ENCODE data around the gene DENND1A. TPM values are rescaled to one million over a fixed set of nuclear protein-coding genes. Genes with fewer than 3 reads are reported as not detected.
"Not testable (repeated sequence)": the region's sequence is repeated elsewhere in the genome, so short reads cannot be mapped to it uniquely, and the experiment has no call there.

The DENND1A gene
- 10 to 100 TPM; 22.8 to 24.4 TPM for total RNA-seq
- long read RNA-seq, donor 1, partial matches to known transcripts = 0 of 11 reads
- long read RNA-seq, donor 1, other reads (novel, unspliced or antisense) = 11 of 11 reads
- long read RNA-seq, donor 2, partial matches to known transcripts = 1 of 40 reads
- long read RNA-seq, donor 2, other reads (novel, unspliced or antisense) = 38 of 40 reads

- peak; percentile 97 for DNase-seq (ENCODE audit: low spot score)
- intact Hi-C loops (cut with DNase I) = no loop called here
Measured at GRCh38 chr9:123929870-123930831, at the start of gene DENND1A. TSS of gene DENND1A (minus strand) at chr9:123930126. CDS start at chr9:123929905, 221 bp downstream.

GRCh38 chr9:123978981-123979380, 49.1 kb upstream of the DENND1A start:
- no peak for DNase-seq (ENCODE audit: low spot score)
- intact Hi-C loops (cut with DNase I) = no loop called here

- intact Hi-C loops (cut with DNase I); DNase-seq (ENCODE audit: low spot score): not testable (repeated sequence)
Measured at GRCh38 chr9:123976579-123976978, 46.7 kb upstream of the DENND1A start.

GRCh38 chr9:123975871-123976270, 45.9 kb upstream of the DENND1A start:
- intact Hi-C loops (cut with DNase I) = no loop called here
- DNase-seq (ENCODE audit: low spot score) = no peak

GRCh38 chr9:123974471-123974870, 44.5 kb upstream of the DENND1A start:
- intact Hi-C loops (cut with DNase I) = no loop called here
- DNase-seq (ENCODE audit: low spot score) = peak; percentile 37

- DNase-seq (ENCODE audit: low spot score) = no peak
- intact Hi-C loops (cut with DNase I) = no loop called here
Measured at GRCh38 chr9:123973590-123974223, 43.8 kb upstream of the DENND1A start.

GRCh38 chr9:123972618-123973017, 42.7 kb upstream of the DENND1A start:
- intact Hi-C loops (cut with DNase I) = no loop called here
- DNase-seq (ENCODE audit: low spot score) = no peak

- intact Hi-C loops (cut with DNase I) = no loop called here
- no peak for DNase-seq (ENCODE audit: low spot score)
Measured at GRCh38 chr9:123967323-123967722, 37.4 kb upstream of the DENND1A start.

GRCh38 chr9:123965801-123966686, 36.1 kb upstream of the DENND1A start:
- DNase-seq (ENCODE audit: low spot score) = no peak

GRCh38 chr9:123964761-123965160, 34.8 kb upstream of the DENND1A start:
- intact Hi-C loops (cut with DNase I) = no loop called here

More at GRCh38 chr9:123965801-123966686, 36.1 kb upstream of the DENND1A start:
- intact Hi-C loops (cut with DNase I) = no loop called here

GRCh38 chr9:123960965-123961364, 31.0 kb upstream of the DENND1A start:
- intact Hi-C loops (cut with DNase I) = no loop called here
- no peak for DNase-seq (ENCODE audit: low spot score)

More at GRCh38 chr9:123964761-123965160, 34.8 kb upstream of the DENND1A start:
- no peak for DNase-seq (ENCODE audit: low spot score)

- intact Hi-C loops (cut with DNase I) = no loop called here
- DNase-seq (ENCODE audit: low spot score) = no peak
Measured at GRCh38 chr9:123960366-123960765, 30.4 kb upstream of the DENND1A start.

- DNase-seq (ENCODE audit: low spot score) = no peak
- intact Hi-C loops (cut with DNase I) = no loop called here
Measured at GRCh38 chr9:123959787-123960186, 29.9 kb upstream of the DENND1A start.

GRCh38 chr9:123957731-123958130, 27.8 kb upstream of the DENND1A start:
- intact Hi-C loops (cut with DNase I) = no loop called here
- no peak for DNase-seq (ENCODE audit: low spot score)

GRCh38 chr9:123957168-123957721, 27.3 kb upstream of the DENND1A start:
- no peak for DNase-seq (ENCODE audit: low spot score)
- intact Hi-C loops (cut with DNase I) = no loop called here

- intact Hi-C loops (cut with DNase I) = no loop called here
- DNase-seq (ENCODE audit: low spot score) = no peak
Measured at GRCh38 chr9:123955637-123956036, 25.7 kb upstream of the DENND1A start.

- no peak for DNase-seq (ENCODE audit: low spot score)
- intact Hi-C loops (cut with DNase I) = no loop called here
Measured at GRCh38 chr9:123954518-123955280, 24.8 kb upstream of the DENND1A start.

All from posterior vena cava (tissue), 2 donors.